HepG2 (cell line): Measurements from ENCODE around the gene LSM11. TPM values are rescaled to one million over a fixed set of nuclear protein-coding genes. Genes with fewer than 3 reads are reported as not detected.

Experiments used
- ATAC-seq: fragments of 200-7000 bp; cut with Tn5 transposase; 3 replicates; pipeline ENCODE4 v1.9.1; 2020; ENCODE audit warnings: mild to moderate bottlenecking, moderate library complexity
- BruUV-seq: library from RNA; stranded (reverse); fragments of 400-500 nt; replicated peaks from 2 replicates; lab custom pipeline; 2021; lab: Mats Ljungman, UMichigan
- CTCF ChIA-PET: fragments of 300-600 bp; formaldehyde crosslinking; extraction: SDS; loops from one replicate; lab custom pipeline; 2021; ENCODE audit warnings: low total read pairs, inconsistent platforms, low intra/inter-chr PET ratio; lab: Yijun Ruan, JAX
- POLR2A ChIA-PET: fragments of 350-600 bp; sonication (Branson Sonifier 250); formaldehyde crosslinking; loops from one replicate; lab custom pipeline; 2020; ENCODE audit warnings: antibody characterized with exemption, inconsistent platforms; lab: Yijun Ruan, JAX
- DNase-seq: peaks from one replicate; pipeline ENCODE4 v3.0.0-alpha.2; 2015; ENCODE audit warnings: low spot score
- FAIRE-seq: peaks from 3 replicates; lab custom pipeline; 2011; peaks lifted over from hg19 to GRCh38; lab: Jason Lieb, UNC
- H2AFZ ChIP-seq: one replicate; pipeline ENCODE4 v1.6.1; 2011; ENCODE audit warnings: low read length, inconsistent platforms
- H3K27ac ChIP-seq: fragments of 300-600 bp; 3 replicates; pipeline ENCODE4 v1.8.0; 2011; ENCODE audit warnings: mixed run types, mild to moderate bottlenecking, mixed read lengths, low read length, inconsistent platforms; ENCODE audit not compliant: insufficient read depth; ENCODE audit errors: extremely low read length
- H3K27me3 ChIP-seq, 2 experiments: fragments of 200-600 bp in 1 of 2; 2 replicates in 1 of 2; 3 replicates in 1 of 2; pipeline versions ENCODE4 v1.6.0 to v1.8.0; 2011; ENCODE audit warnings: low read length in 2 of 2, mild to moderate bottlenecking in 2 of 2, moderate library complexity in 2 of 2, inconsistent platforms in 1 of 2; ENCODE audit not compliant: insufficient read depth in 2 of 2, control insufficient read depth in 1 of 2
- H3K36me3 ChIP-seq, 2 experiments: fragments of 200-600 bp in 1 of 2; replicated peaks in 1 of 2; 2 replicates in 1 of 2; 3 replicates in 1 of 2; pipeline versions ENCODE4 v1.5.1 to v1.8.0; 2011; ENCODE audit warnings: low read length in 2 of 2, inconsistent platforms in 1 of 2; ENCODE audit not compliant: insufficient read depth in 2 of 2, control insufficient read depth in 1 of 2
- H3K4me1 ChIP-seq: 2 replicates; pipeline ENCODE4 v1.5.1; 2012; ENCODE audit warnings: low read length, inconsistent platforms; ENCODE audit not compliant: insufficient read depth
- H3K4me2 ChIP-seq: 2 replicates; pipeline ENCODE4 v1.6.0; 2011; ENCODE audit warnings: low read depth, low read length, inconsistent platforms
- H3K4me3 ChIP-seq, 3 experiments: fragments of 200-600 bp in 1 of 3; sonication (generic), shearing (Covaris generic) in 1 of 3; replicated peaks in 1 of 3; 2 replicates each; pipeline ENCODE4 v1.5.1; 2011 to 2016; ENCODE audit warnings: low read length in 3 of 3, inconsistent platforms in 2 of 3, low read depth in 2 of 3, mild to moderate bottlenecking in 2 of 3, control low read depth in 1 of 3, mixed read lengths in 1 of 3; ENCODE audit not compliant: insufficient read depth in 1 of 3
- H3K79me2 ChIP-seq: one replicate; pipeline ENCODE4 v1.6.1; 2011; ENCODE audit warnings: low read length, inconsistent platforms; ENCODE audit not compliant: insufficient read depth
- H3K9ac ChIP-seq: 2 replicates; pipeline ENCODE4 v1.6.0; 2011; ENCODE audit warnings: mild to moderate bottlenecking, low read depth, low read length, inconsistent platforms; ENCODE audit not compliant: insufficient read depth
- H3K9me3 ChIP-seq: 2 replicates; pipeline ENCODE4 v1.5.1; 2012; ENCODE audit warnings: mild to moderate bottlenecking, low read length
- H4K20me1 ChIP-seq: 2 replicates; pipeline ENCODE4 v1.6.0; 2011; ENCODE audit warnings: inconsistent platforms, mild to moderate bottlenecking, low read length, moderate library complexity; ENCODE audit not compliant: insufficient read depth
- EZH2 ChIP-seq: conservative IDR thresholded peaks from 2 replicates; pipeline ENCODE4 v1.6.1; 2012; ENCODE audit warnings: mild to moderate bottlenecking, low read depth, low read length, moderate library complexity
- HNRNPLL ChIP-seq: fragments of 200-400 bp; formaldehyde crosslinking; IDR thresholded peaks from 2 replicates; pipeline ENCODE4 v1.6.1; 2017; ENCODE audit warnings: mild to moderate bottlenecking, low read depth, low read length; ENCODE audit not compliant: poor library complexity, severe bottlenecking
- MEIS1 ChIP-seq: sonication (generic); formaldehyde crosslinking; IDR thresholded peaks from 2 replicates; pipeline ENCODE4 v1.9.0; 2021; ENCODE audit warnings: mild to moderate bottlenecking, missing genetic modification reagents, moderate library complexity, borderline replicate concordance
- MLXIP ChIP-seq: sonication (generic); formaldehyde crosslinking; IDR thresholded peaks from 2 replicates; pipeline ENCODE4 v1.9.0; 2021; ENCODE audit warnings: missing genetic modification reagents, borderline replicate concordance
- NFYB ChIP-seq: sonication (generic); formaldehyde crosslinking; IDR thresholded peaks from 2 replicates; pipeline ENCODE4 v1.4.0; 2020; ENCODE audit warnings: missing genetic modification reagents
- POLR2A ChIP-seq, 2 experiments: IDR thresholded peaks; 2 replicates each; pipeline ENCODE4 v1.6.1; 2011; ENCODE audit warnings: low read depth in 2 of 2, low read length in 2 of 2, mild to moderate bottlenecking in 1 of 2, moderate library complexity in 1 of 2; ENCODE audit not compliant: insufficient read depth in 1 of 2
- PRDM4 ChIP-seq: sonication (generic); formaldehyde crosslinking; IDR thresholded peaks from 2 replicates; pipeline ENCODE4 v1.9.0; 2021; ENCODE audit warnings: missing genetic modification reagents, borderline replicate concordance
- SSRP1 ChIP-seq: IDR thresholded peaks from 2 replicates; pipeline ENCODE4 v1.6.1; 2016; ENCODE audit warnings: control low read depth
- TARDBP ChIP-seq: sonication (generic); formaldehyde crosslinking; IDR thresholded peaks from 2 replicates; pipeline ENCODE4 v1.8.0; 2022; ENCODE audit warnings: mild to moderate bottlenecking, missing genetic modification reagents
- TOE1 ChIP-seq: sonication (generic); formaldehyde crosslinking; IDR thresholded peaks from 2 replicates; pipeline ENCODE4 v1.4.0; 2020; ENCODE audit warnings: mild to moderate bottlenecking, missing genetic modification reagents
- ZBTB34 ChIP-seq: sonication (generic); formaldehyde crosslinking; IDR thresholded peaks from 2 replicates; pipeline ENCODE4 v1.8.0; 2022; ENCODE audit warnings: mild to moderate bottlenecking, missing genetic modification reagents
- ZNF20 ChIP-seq: sonication (generic); formaldehyde crosslinking; IDR thresholded peaks from 2 replicates; pipeline ENCODE4 v1.4.0; 2020; ENCODE audit warnings: mild to moderate bottlenecking, moderate library complexity, missing genetic modification reagents
- ZNF550 ChIP-seq: sonication (generic); formaldehyde crosslinking; IDR thresholded peaks from 2 replicates; pipeline ENCODE4 v1.4.0; 2020; ENCODE audit warnings: mild to moderate bottlenecking, missing genetic modification reagents, borderline replicate concordance
- ZNF670 ChIP-seq: sonication (generic); formaldehyde crosslinking; IDR thresholded peaks from 2 replicates; pipeline ENCODE4 v1.8.0; 2022; ENCODE audit warnings: mild to moderate bottlenecking, missing genetic modification reagents, borderline replicate concordance
- WGBS: methylation state at CpG from one replicate; pipeline ENCODE4 v1.1.6; 2017; ENCODE audit warnings: low lambda C conversion rate; 5-methylcytosine and 5-hydroxymethylcytosine counted together
- in situ Hi-C: cut with HindIII; loops from 2 replicates; pipeline ENCODE4 v1.10.0; 2017; ENCODE audit warnings: low pct_unique_long_range_greater_than_20kb; ENCODE audit not compliant: extremely low pct_ligation_motif_present
- intact Hi-C: fragments of 100-400 bp; cut with micrococcal nuclease; formaldehyde crosslinking; loops from one replicate; pipeline ENCODE4 v1.10.0; 2022; ENCODE audit not compliant: unreplicated experiment
- polyA plus RNA-seq, 8 experiments: library from polyadenylated mRNA; depleted of rRNA in 3 of 8; stranded (reverse) in 7 of 8; unstranded in 1 of 8; fragments of >200 nt; fragmentation: Illumina TruSeq in 4 of 8; extraction: Trizol in 4 of 8; gene quantifications; 2 replicates each; pipeline versions ENCODE4 v1.2.1 to v1.2.3, GENCODE V29; 2011 to 2016; ENCODE audit warnings: low read depth in 4 of 8, missing spikeins in 1 of 8, mixed read lengths in 1 of 8; ENCODE audit not compliant: insufficient read depth in 1 of 8
- total RNA-seq, 5 experiments: library from RNA; depleted of rRNA; stranded (reverse); fragments of >200 nt; fragmentation: Illumina TruSeq; extraction: Trizol; gene quantifications; 2 replicates each; pipeline ENCODE4 v1.2.3, GENCODE V29; 2016; ENCODE audit warnings: low read depth in 1 of 5
- TF ChIP-seq, protein P1 (sequence below): sonication (generic); formaldehyde crosslinking; IDR thresholded peaks from 2 replicates; pipeline ENCODE4 v1.4.0; 2020; ENCODE audit warnings: missing genetic modification reagents

Gene LSM11
- total and polyA plus RNA-seq, 2 of the 13 experiments (the other 11 are each of a cell fraction or from before 2014, with no cell fraction given): 4.5 to 7.2 TPM

GRCh38 chr5:157703736-157704135 is 39.8 kb upstream of the LSM11 start:
- TF ChIP-seq ZNF550 (CRISPR knock-in tag): no peak
- TF ChIP-seq MEIS1 (CRISPR knock-in tag): no peak
- TF ChIP-seq SSRP1 (CRISPR knock-in tag): no peak
- no peak for TF ChIP-seq ZBTB34 (CRISPR knock-in tag)
- no peak for TF ChIP-seq ZNF670
- no peak for TF ChIP-seq ZNF20 (CRISPR knock-in tag)
- no peak for TF ChIP-seq HNRNPLL
- TF ChIP-seq, protein P1, sequence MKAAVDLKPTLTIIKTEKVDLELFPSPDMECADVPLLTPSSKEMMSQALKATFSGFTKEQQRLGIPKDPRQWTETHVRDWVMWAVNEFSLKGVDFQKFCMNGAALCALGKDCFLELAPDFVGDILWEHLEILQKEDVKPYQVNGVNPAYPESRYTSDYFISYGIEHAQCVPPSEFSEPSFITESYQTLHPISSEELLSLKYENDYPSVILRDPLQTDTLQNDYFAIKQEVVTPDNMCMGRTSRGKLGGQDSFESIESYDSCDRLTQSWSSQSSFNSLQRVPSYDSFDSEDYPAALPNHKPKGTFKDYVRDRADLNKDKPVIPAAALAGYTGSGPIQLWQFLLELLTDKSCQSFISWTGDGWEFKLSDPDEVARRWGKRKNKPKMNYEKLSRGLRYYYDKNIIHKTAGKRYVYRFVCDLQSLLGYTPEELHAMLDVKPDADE (CRISPR knock-in tag): no peak
- TF ChIP-seq NFYB: no peak
- TF ChIP-seq TARDBP (CRISPR knock-in tag): no peak
- no peak for TF ChIP-seq TOE1 (CRISPR knock-in tag)
- no peak for TF ChIP-seq PRDM4 (CRISPR knock-in tag)
- TF ChIP-seq MLXIP: no peak
- no peak for TF ChIP-seq EZH2
- no peak for TF ChIP-seq POLR2A (IDR thresholded peaks at IDR 0.05; ENCODE audit: insufficient read depth in 1 of 2, low read depth in 2 of 2, low read length in 2 of 2)
- intact Hi-C loops (no loop called here), in situ Hi-C loops (no loop called here)
- DNase-seq (no peak), ATAC-seq (no peak), FAIRE-seq (no peak)
- H2AFZ ChIP-seq: no peak overlapping the region
- peaks cover 7% of the 10 kb centered on the region; the same call in 1 of the 2 replicates for H3K9me3 ChIP-seq
- WGBS: 21% methylated on average over 3 of the region's 3 CpGs
- POLR2A ChIA-PET: no interaction called here
- no peaks in the 10 kb centered on the region for H3K36me3 ChIP-seq
- H3K9ac ChIP-seq: no peak overlapping the region
- H3K4me3 ChIP-seq: no peak overlapping the region
- H3K4me2 ChIP-seq: no peak overlapping the region
- H3K4me1 ChIP-seq: no peaks in the 10 kb centered on the region
- no peaks in the 10 kb centered on the region for H4K20me1 ChIP-seq
- no TSS peak for BruUV-seq
- H3K27ac ChIP-seq: no peak overlapping the region
- peaks cover 0 to 5% of the 10 kb centered on the region in 2 experiments; a peak in 1 of 5 replicates for H3K27me3 ChIP-seq
- H3K79me2 ChIP-seq: no peaks in the 10 kb centered on the region
- CTCF ChIA-PET: no interaction called here
